Keratinocyte (primary cell): Measurements from ENCODE around the gene ADAM12. TPM values are rescaled to one million over a fixed set of nuclear protein-coding genes. Genes with fewer than 3 reads are reported as not detected.

Source experiments
- DNase-seq: peaks from one replicate; pipeline ENCODE4 v3.0.0-alpha.2; 2011; ENCODE audit warnings: low read depth, missing footprints, low spot score
- FAIRE-seq: peaks from 2 replicates; lab custom pipeline; 2011; peaks lifted over from hg19 to GRCh38; lab: Jason Lieb, UNC
- H2AFZ ChIP-seq: 2 replicates; pipeline ENCODE4 v1.6.0; 2012; ENCODE audit warnings: low read length, control low read depth, inconsistent platforms; ENCODE audit not compliant: control insufficient read depth
- H3K27ac ChIP-seq: 2 replicates; pipeline ENCODE4 v1.5.1; 2011; ENCODE audit warnings: low read length; ENCODE audit not compliant: control insufficient read depth, insufficient read depth
- H3K27me3 ChIP-seq: 3 replicates; pipeline ENCODE4 v1.6.0; 2011; ENCODE audit warnings: low read length; ENCODE audit not compliant: control insufficient read depth, insufficient read depth; ENCODE audit errors: extremely low read depth
- H3K36me3 ChIP-seq, 2 experiments: 2 replicates in 1 of 2; 3 replicates in 1 of 2; pipeline ENCODE4 v1.5.1; 2011; ENCODE audit warnings: low read length in 2 of 2, mild to moderate bottlenecking in 1 of 2; ENCODE audit not compliant: control insufficient read depth in 2 of 2, insufficient read depth in 2 of 2; ENCODE audit errors: extremely low read depth in 1 of 2
- H3K4me1 ChIP-seq: 3 replicates; pipeline ENCODE4 v1.5.1; 2011; ENCODE audit warnings: low read length; ENCODE audit not compliant: control insufficient read depth, insufficient read depth; ENCODE audit errors: extremely low read depth
- H3K4me2 ChIP-seq: 3 replicates; pipeline ENCODE4 v1.6.0; 2011; ENCODE audit warnings: low read depth, low read length; ENCODE audit not compliant: control insufficient read depth, insufficient read depth; ENCODE audit errors: extremely low read depth
- H3K4me3 ChIP-seq, 3 experiments: fragments of 200-600 bp in 1 of 3; sonication (generic) in 1 of 3; 2 replicates in 2 of 3; 3 replicates in 1 of 3; pipeline ENCODE4 v1.5.1; 2011 to 2016; ENCODE audit warnings: low read length in 3 of 3, mild to moderate bottlenecking in 3 of 3, control low read depth in 2 of 3, inconsistent platforms in 1 of 3, low read depth in 1 of 3, mixed read lengths in 1 of 3, mixed run types in 1 of 3, moderate library complexity in 1 of 3; ENCODE audit not compliant: control insufficient read depth in 2 of 3, insufficient read depth in 2 of 3; ENCODE audit errors: extremely low read depth in 1 of 3
- H3K79me2 ChIP-seq: 2 replicates; pipeline ENCODE4 v1.6.0; 2012; ENCODE audit warnings: low read length; ENCODE audit not compliant: control insufficient read depth, insufficient read depth
- H3K9ac ChIP-seq: 3 replicates; pipeline ENCODE4 v1.6.0; 2011; ENCODE audit warnings: low read length; ENCODE audit not compliant: control insufficient read depth, insufficient read depth; ENCODE audit errors: extremely low read depth
- H3K9me1 ChIP-seq: 3 replicates; pipeline ENCODE4 v1.6.0; 2011; ENCODE audit warnings: low read length; ENCODE audit not compliant: control insufficient read depth, insufficient read depth; ENCODE audit errors: extremely low read depth
- H3K9me3 ChIP-seq: 2 replicates; pipeline ENCODE4 v1.5.1; 2012; ENCODE audit warnings: low read depth, low read length; ENCODE audit not compliant: control insufficient read depth
- H4K20me1 ChIP-seq: 3 replicates; pipeline ENCODE4 v1.6.0; 2011; ENCODE audit warnings: low read length; ENCODE audit not compliant: control insufficient read depth, insufficient read depth; ENCODE audit errors: extremely low read depth
- CTCF ChIP-seq, 3 experiments: IDR thresholded peaks in 1 of 3; conservative IDR thresholded peaks in 1 of 3; optimal IDR thresholded peaks in 1 of 3; 2 replicates in 2 of 3; 3 replicates in 1 of 3; pipeline versions ENCODE3 to v1.5.1; 2011; ENCODE audit warnings: low read length in 3 of 3, mild to moderate bottlenecking in 3 of 3, moderate library complexity in 2 of 3, control low read depth in 1 of 3, inconsistent platforms in 1 of 3; ENCODE audit not compliant: insufficient read depth in 2 of 3; ENCODE audit errors: extremely low read depth in 1 of 3
- EZH2 ChIP-seq: IDR thresholded peaks from one replicate; pipeline ENCODE4 v1.6.1; 2012; ENCODE audit warnings: inconsistent platforms, mild to moderate bottlenecking, low read length, moderate library complexity
- dilution Hi-C: fragments of 300-500 bp; cut with MboI; formaldehyde crosslinking; loops from one replicate; pipeline ENCODE4 v1.7.0; 2020; ENCODE audit warnings: low sequenced_read_pairs; ENCODE audit not compliant: extremely low pct_ligation_motif_present
- polyA plus RNA-seq, 5 experiments: library from polyadenylated mRNA; depleted of rRNA in 3 of 5; stranded (reverse) in 3 of 5; stranded (forward) in 1 of 5; unstranded in 1 of 5; fragments of >200 nt; gene quantifications; 1 replicate in 1 of 5; 2 replicates in 3 of 5; 3 replicates in 1 of 5; pipeline versions ENCODE4 v1.2.1 to v1.2.3, GENCODE V29; 2011 to 2012; ENCODE audit warnings: missing spikeins in 2 of 5, low read depth in 1 of 5, low replicate concordance in 1 of 5

Gene ADAM12
- polyA plus RNA-seq, 1 donor (not counting 4 experiments of a cell fraction or from before 2014, with no cell fraction given): 0.07 TPM

GRCh38 chr10:126087796-126088505 is 300.3 kb downstream of the ADAM12 start:
- H3K9ac ChIP-seq: no peak overlapping the region
- no peak for FAIRE-seq
- TF ChIP-seq CTCF (optimal IDR thresholded peaks at IDR 0.05 in 1 of 3, IDR thresholded peaks at IDR 0.05 in 1 of 3, conservative IDR thresholded peaks at IDR 0.05 in 1 of 3; ENCODE audit: extremely low read depth in 1 of 3, insufficient read depth in 2 of 3, low read length in 3 of 3) (no peak), EZH2 (no peak)
- H2AFZ ChIP-seq: no peak overlapping the region
- dilution Hi-C loops: no loop called here
- H4K20me1 ChIP-seq: no peaks in the 10 kb centered on the region
- DNase-seq: no peak
- no peaks in the 10 kb centered on the region for H3K36me3 ChIP-seq
- no peak overlapping the region for H3K27ac ChIP-seq
- no peaks in the 10 kb centered on the region for H3K9me1 ChIP-seq
- H3K4me2 ChIP-seq: no peak overlapping the region
- no peak overlapping the region for H3K4me3 ChIP-seq
- H3K27me3 ChIP-seq: no peaks in the 10 kb centered on the region
- H3K79me2 ChIP-seq: no peaks in the 10 kb centered on the region
- H3K9me3 ChIP-seq: no peaks in the 10 kb centered on the region
- peaks cover 11% of the 10 kb centered on the region for H3K4me1 ChIP-seq

GRCh38 chr10:126087153-126087680 is 301.1 kb downstream of the ADAM12 start:
- Histone ChIP-seq H3K79me2 (no peaks in the 10 kb centered on the region), H3K9ac (no peak overlapping the region), H4K20me1 (no peaks in the 10 kb centered on the region), H3K4me3 (no peak overlapping the region), H3K27ac (no peak overlapping the region), H3K4me2 (no peak overlapping the region), H2AFZ (no peak overlapping the region), H3K9me3 (no peaks in the 10 kb centered on the region), H3K36me3 (no peaks in the 10 kb centered on the region), H3K4me1 (peaks cover 11% of the 10 kb centered on the region), H3K27me3 (no peaks in the 10 kb centered on the region), H3K9me1 (no peaks in the 10 kb centered on the region)
- no peak for FAIRE-seq
- no peak for DNase-seq
- no peak for TF ChIP-seq EZH2
- no peak for TF ChIP-seq CTCF (optimal IDR thresholded peaks at IDR 0.05 in 1 of 3, IDR thresholded peaks at IDR 0.05 in 1 of 3, conservative IDR thresholded peaks at IDR 0.05 in 1 of 3; ENCODE audit: extremely low read depth in 1 of 3, insufficient read depth in 2 of 3, low read length in 3 of 3)
- dilution Hi-C loops: no loop called here
